SK-N-MC (cell line): ENCODE results near the gene NLRP6.

Experiments
- EZH2 ChIP-seq: fragments of 200-600 bp; sonication (generic); IDR thresholded peaks from one replicate; pipeline ENCODE4 v1.6.1; 2017; ENCODE audit warnings: antibody characterized with exemption
- FOXP2 ChIP-seq: optimal IDR thresholded peaks from 2 replicates; pipeline ENCODE3; 2011; ENCODE audit warnings: mild to moderate bottlenecking, moderate library complexity; ENCODE audit not compliant: insufficient read depth; ENCODE audit errors: extremely low read length, control extremely low read depth
- POLR2AphosphoS5 ChIP-seq: IDR thresholded peaks from 2 replicates; pipeline ENCODE4 v1.6.1; 2012; ENCODE audit warnings: mild to moderate bottlenecking, low read depth, low read length, borderline replicate concordance

- TF ChIP-seq POLR2AphosphoS5 (no peak), EZH2 (no peak), FOXP2 (no peak)
Observed at GRCh38 chr11:267491-267994, 10.7 kb upstream of the NLRP6 start.
